GM23338 (cell line): ENCODE results near the gene MLF2. TPM values are rescaled to one million over a fixed set of nuclear protein-coding genes. Genes with fewer than 3 reads are reported as not detected.

ENCODE experiments used
- ATAC-seq: fragments of 200-7000 bp; cut with Tn5 transposase; 3 replicates; pipeline ENCODE4 v1.9.1; 2020
- DNase-seq: peaks from one replicate; pipeline ENCODE4 v3.0.0-alpha.2; 2015; ENCODE audit warnings: low spot score
- H2AFZ ChIP-seq: fragments of 200-600 bp; sonication (generic); 2 replicates; pipeline ENCODE4 v1.8.0; 2016; ENCODE audit warnings: antibody characterized with exemption, mild to moderate bottlenecking, moderate library complexity
- H3F3A ChIP-seq: fragments of 200-600 bp; sonication (generic); replicated peaks from 2 replicates; pipeline ENCODE4 v1.8.0; 2017; ENCODE audit warnings: antibody characterized with exemption, mixed run types, low read depth
- H3K27ac ChIP-seq: fragments of 200-600 bp; sonication (generic); 2 replicates; pipeline ENCODE4 v1.6.1; 2016; ENCODE audit warnings: low read depth
- H3K27me3 ChIP-seq: fragments of 200-600 bp; sonication (generic); 2 replicates; pipeline ENCODE4 v1.8.0; 2016; ENCODE audit warnings: mild to moderate bottlenecking, mixed run types, moderate library complexity; ENCODE audit not compliant: insufficient read depth
- H3K36me3 ChIP-seq: fragments of 200-600 bp; sonication (generic); 2 replicates; pipeline ENCODE4 v1.8.0; 2016; ENCODE audit warnings: mild to moderate bottlenecking; ENCODE audit not compliant: insufficient read depth
- H3K4me1 ChIP-seq: fragments of 200-600 bp; sonication (generic); 2 replicates; pipeline ENCODE4 v1.8.0; 2016; ENCODE audit warnings: mild to moderate bottlenecking, moderate library complexity; ENCODE audit not compliant: insufficient read depth
- H3K4me2 ChIP-seq: fragments of 200-600 bp; sonication (generic); 2 replicates; pipeline ENCODE4 v1.7.1; 2017; ENCODE audit warnings: mixed run types
- H3K4me3 ChIP-seq: fragments of 200-600 bp; sonication (generic); 2 replicates; pipeline ENCODE4 v1.6.1; 2016; ENCODE audit warnings: mixed run types
- H3K79me2 ChIP-seq: fragments of 200-600 bp; sonication (generic); replicated peaks from 2 replicates; pipeline ENCODE4 v1.8.0; 2017; ENCODE audit warnings: mild to moderate bottlenecking; ENCODE audit not compliant: insufficient read depth
- H3K9me2 ChIP-seq: fragments of 200-600 bp; sonication (generic); 2 replicates; pipeline ENCODE4 v1.8.0; 2017; ENCODE audit not compliant: insufficient read depth
- H4K20me1 ChIP-seq: fragments of 200-600 bp; sonication (generic); replicated peaks from 2 replicates; pipeline ENCODE4 v1.8.0; 2017; ENCODE audit warnings: mild to moderate bottlenecking; ENCODE audit not compliant: insufficient read depth
- H3K27ac Mint-ChIP-seq: 2 replicates; pipeline ENCODE4 v1.8.0; 2020; ENCODE audit warnings: inconsistent platforms, mild to moderate bottlenecking, moderate library complexity, mixed read lengths
- H3K27me3 Mint-ChIP-seq: 3 replicates; pipeline ENCODE4 v1.8.0; 2022; ENCODE audit warnings: low read depth, mild to moderate bottlenecking, moderate library complexity, mixed read lengths, inconsistent platforms; ENCODE audit not compliant: insufficient read depth, poor library complexity
- H3K36me3 Mint-ChIP-seq: 3 replicates; pipeline ENCODE4 v1.8.0; 2021; ENCODE audit warnings: low read depth, mild to moderate bottlenecking, inconsistent platforms, moderate library complexity, mixed read lengths
- H3K4me1 Mint-ChIP-seq: 3 replicates; pipeline ENCODE4 v1.8.0; 2020; ENCODE audit warnings: mild to moderate bottlenecking, inconsistent platforms, mixed read lengths
- H3K4me3 Mint-ChIP-seq: 3 replicates; pipeline ENCODE4 v1.8.0; 2021; ENCODE audit warnings: moderate library complexity, mild to moderate bottlenecking, inconsistent platforms, mixed read lengths
- H3K9me3 Mint-ChIP-seq: 3 replicates; pipeline ENCODE4 v1.8.0; 2020; ENCODE audit warnings: moderate library complexity, mild to moderate bottlenecking, inconsistent platforms, mixed read lengths
- CREB1 ChIP-seq: fragments of 250-450 bp; sonication (Bioruptor Pico); IDR thresholded peaks from 2 replicates; pipeline ENCODE4 v1.5.0; 2020; ENCODE audit warnings: low read depth, mild to moderate bottlenecking, moderate library complexity
- EZH2 ChIP-seq: fragments of 200-600 bp; sonication (generic); IDR thresholded peaks from one replicate; pipeline ENCODE4 v1.8.0; 2017; ENCODE audit warnings: antibody characterized with exemption, mild to moderate bottlenecking, low read depth; ENCODE audit not compliant: unreplicated experiment
- EZH2phosphoT487 ChIP-seq: fragments of 200-600 bp; sonication (generic); IDR thresholded peaks from one replicate; pipeline ENCODE4 v1.8.1; 2018; ENCODE audit warnings: antibody characterized with exemption; ENCODE audit not compliant: unreplicated experiment
- JUNB ChIP-seq: IDR thresholded peaks from one replicate; pipeline ENCODE4 v1.6.1; 2016; ENCODE audit warnings: antibody characterized with exemption; ENCODE audit not compliant: unreplicated experiment
- NANOG ChIP-seq: IDR thresholded peaks from 2 replicates; pipeline ENCODE4 v1.6.1; 2016; ENCODE audit warnings: antibody characterized with exemption, borderline replicate concordance
- POLR2AphosphoS5 ChIP-seq: IDR thresholded peaks from 2 replicates; pipeline ENCODE4 v1.6.1; 2016; ENCODE audit warnings: antibody characterized with exemption, low read depth
- STAT1 ChIP-seq: IDR thresholded peaks from one replicate; pipeline ENCODE4 v1.6.1; 2016; ENCODE audit warnings: antibody characterized with exemption; ENCODE audit not compliant: unreplicated experiment
- ZNF114 ChIP-seq: fragments of 250-450 bp; sonication (Bioruptor Pico); IDR thresholded peaks from 2 replicates; pipeline ENCODE4 v1.5.0; 2020; ENCODE audit warnings: mild to moderate bottlenecking, moderate library complexity
- polyA plus RNA-seq: library from polyadenylated mRNA; unstranded; fragments of >200 nt; fragmentation: Nextera tagmentation; extraction: Ambion mirVana; gene quantifications from 2 replicates; pipeline ENCODE4 v1.2.1, GENCODE V29; 2016
- total RNA-seq: library from RNA; depleted of rRNA; stranded (reverse); fragments of >200 nt; shearing (Covaris generic); gene quantifications from 2 replicates; pipeline ENCODE4 v1.2.3, GENCODE V29; 2014
- TF ChIP-seq, protein P1 (sequence below): fragments of 250-450 bp; sonication (Bioruptor Pico); IDR thresholded peaks from 2 replicates; pipeline ENCODE4 v1.5.0; 2020; ENCODE audit warnings: mild to moderate bottlenecking, moderate library complexity
- TF ChIP-seq, protein P2 (sequence below), 2 experiments: fragments of 200-600 bp in 1 of 2; sonication (generic) in 1 of 2; conservative IDR thresholded peaks; 2 replicates each; pipeline versions ENCODE4 v1.5.1 to v1.6.1; 2016 to 2017; ENCODE audit warnings: antibody characterized with exemption in 2 of 2, low read depth in 2 of 2, mild to moderate bottlenecking in 2 of 2, moderate library complexity in 1 of 2
- TF ChIP-seq, protein P3 (sequence below): IDR thresholded peaks from one replicate; pipeline ENCODE4 v1.6.1; 2018; ENCODE audit warnings: antibody characterized with exemption; ENCODE audit not compliant: unreplicated experiment

Gene MLF2
- total and polyA plus RNA-seq, 2 experiments from 2014 or later: 280 to 289 TPM

DNA sequence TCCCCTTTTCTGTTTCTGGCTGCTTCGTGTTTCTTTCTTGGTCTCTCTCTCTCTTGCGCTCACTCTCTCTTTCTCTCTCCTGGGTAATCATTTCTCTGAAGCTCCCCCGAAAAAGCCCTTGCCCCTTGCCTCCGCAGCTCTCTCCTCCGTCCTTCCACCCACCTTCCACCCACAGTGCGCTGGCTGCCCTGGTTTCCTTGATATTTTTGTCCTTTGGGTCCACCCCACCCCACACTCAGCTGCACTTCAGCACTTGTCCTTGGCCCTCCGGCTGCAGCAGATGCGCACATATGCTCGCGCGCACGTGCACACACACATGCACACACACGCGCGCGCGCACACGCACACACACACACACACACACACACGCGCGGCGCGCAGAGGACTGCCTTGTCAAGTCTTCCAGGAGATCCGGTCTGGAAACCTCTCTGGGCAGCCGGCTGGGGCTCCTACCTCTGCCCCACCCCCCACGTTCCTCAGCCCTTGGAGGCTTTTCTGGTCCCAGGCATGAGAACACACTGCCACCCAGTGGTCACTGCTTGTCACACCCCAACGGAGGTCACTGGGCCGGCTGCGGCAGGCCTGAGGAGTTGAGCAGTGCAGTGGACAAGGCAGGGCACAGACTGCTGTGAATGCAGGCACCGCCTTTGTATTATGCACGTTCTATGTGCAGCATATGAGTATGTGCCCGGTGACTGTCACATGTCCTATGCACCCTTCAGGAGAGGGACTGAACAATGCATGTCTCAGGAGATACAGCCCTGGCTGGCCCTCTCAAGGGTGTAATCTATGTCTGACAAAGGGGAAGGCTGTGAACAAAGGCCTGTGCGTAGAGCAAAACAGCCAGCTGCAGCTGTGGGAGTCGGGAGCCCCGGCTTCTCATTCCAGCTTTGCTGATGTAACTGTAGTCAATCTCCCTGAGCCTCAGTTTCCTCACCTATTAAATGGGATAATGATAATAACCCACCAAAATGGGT lies 25.9 kb upstream of the MLF2 start (continued):
- no peak for TF ChIP-seq EZH2phosphoT487

DNA sequence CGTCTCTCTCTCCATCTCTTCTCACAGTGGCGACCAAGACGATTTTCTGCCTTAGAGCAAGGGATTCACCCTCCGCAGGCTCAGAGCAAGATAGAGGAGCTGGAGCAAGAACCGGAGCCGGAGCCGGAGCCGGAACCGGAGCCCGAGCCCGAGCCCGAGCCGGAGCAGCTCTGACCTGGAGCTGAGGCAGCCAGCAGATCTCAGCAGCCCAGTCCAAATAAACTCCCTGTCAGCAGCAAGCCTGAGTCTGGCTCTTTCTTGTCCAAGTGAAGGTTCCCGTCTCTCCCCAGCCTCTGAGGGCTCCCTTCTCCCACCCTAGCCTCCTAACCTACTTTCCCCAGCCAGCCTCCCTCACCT lies 25.3 kb upstream of the MLF2 start:
- H3K27me3 Mint-ChIP-seq: peaks cover 54% of the 10 kb centered on the region
- peak; percentile 37 for ATAC-seq
- TF ChIP-seq EZH2: no peak
- TF ChIP-seq, protein P1, sequence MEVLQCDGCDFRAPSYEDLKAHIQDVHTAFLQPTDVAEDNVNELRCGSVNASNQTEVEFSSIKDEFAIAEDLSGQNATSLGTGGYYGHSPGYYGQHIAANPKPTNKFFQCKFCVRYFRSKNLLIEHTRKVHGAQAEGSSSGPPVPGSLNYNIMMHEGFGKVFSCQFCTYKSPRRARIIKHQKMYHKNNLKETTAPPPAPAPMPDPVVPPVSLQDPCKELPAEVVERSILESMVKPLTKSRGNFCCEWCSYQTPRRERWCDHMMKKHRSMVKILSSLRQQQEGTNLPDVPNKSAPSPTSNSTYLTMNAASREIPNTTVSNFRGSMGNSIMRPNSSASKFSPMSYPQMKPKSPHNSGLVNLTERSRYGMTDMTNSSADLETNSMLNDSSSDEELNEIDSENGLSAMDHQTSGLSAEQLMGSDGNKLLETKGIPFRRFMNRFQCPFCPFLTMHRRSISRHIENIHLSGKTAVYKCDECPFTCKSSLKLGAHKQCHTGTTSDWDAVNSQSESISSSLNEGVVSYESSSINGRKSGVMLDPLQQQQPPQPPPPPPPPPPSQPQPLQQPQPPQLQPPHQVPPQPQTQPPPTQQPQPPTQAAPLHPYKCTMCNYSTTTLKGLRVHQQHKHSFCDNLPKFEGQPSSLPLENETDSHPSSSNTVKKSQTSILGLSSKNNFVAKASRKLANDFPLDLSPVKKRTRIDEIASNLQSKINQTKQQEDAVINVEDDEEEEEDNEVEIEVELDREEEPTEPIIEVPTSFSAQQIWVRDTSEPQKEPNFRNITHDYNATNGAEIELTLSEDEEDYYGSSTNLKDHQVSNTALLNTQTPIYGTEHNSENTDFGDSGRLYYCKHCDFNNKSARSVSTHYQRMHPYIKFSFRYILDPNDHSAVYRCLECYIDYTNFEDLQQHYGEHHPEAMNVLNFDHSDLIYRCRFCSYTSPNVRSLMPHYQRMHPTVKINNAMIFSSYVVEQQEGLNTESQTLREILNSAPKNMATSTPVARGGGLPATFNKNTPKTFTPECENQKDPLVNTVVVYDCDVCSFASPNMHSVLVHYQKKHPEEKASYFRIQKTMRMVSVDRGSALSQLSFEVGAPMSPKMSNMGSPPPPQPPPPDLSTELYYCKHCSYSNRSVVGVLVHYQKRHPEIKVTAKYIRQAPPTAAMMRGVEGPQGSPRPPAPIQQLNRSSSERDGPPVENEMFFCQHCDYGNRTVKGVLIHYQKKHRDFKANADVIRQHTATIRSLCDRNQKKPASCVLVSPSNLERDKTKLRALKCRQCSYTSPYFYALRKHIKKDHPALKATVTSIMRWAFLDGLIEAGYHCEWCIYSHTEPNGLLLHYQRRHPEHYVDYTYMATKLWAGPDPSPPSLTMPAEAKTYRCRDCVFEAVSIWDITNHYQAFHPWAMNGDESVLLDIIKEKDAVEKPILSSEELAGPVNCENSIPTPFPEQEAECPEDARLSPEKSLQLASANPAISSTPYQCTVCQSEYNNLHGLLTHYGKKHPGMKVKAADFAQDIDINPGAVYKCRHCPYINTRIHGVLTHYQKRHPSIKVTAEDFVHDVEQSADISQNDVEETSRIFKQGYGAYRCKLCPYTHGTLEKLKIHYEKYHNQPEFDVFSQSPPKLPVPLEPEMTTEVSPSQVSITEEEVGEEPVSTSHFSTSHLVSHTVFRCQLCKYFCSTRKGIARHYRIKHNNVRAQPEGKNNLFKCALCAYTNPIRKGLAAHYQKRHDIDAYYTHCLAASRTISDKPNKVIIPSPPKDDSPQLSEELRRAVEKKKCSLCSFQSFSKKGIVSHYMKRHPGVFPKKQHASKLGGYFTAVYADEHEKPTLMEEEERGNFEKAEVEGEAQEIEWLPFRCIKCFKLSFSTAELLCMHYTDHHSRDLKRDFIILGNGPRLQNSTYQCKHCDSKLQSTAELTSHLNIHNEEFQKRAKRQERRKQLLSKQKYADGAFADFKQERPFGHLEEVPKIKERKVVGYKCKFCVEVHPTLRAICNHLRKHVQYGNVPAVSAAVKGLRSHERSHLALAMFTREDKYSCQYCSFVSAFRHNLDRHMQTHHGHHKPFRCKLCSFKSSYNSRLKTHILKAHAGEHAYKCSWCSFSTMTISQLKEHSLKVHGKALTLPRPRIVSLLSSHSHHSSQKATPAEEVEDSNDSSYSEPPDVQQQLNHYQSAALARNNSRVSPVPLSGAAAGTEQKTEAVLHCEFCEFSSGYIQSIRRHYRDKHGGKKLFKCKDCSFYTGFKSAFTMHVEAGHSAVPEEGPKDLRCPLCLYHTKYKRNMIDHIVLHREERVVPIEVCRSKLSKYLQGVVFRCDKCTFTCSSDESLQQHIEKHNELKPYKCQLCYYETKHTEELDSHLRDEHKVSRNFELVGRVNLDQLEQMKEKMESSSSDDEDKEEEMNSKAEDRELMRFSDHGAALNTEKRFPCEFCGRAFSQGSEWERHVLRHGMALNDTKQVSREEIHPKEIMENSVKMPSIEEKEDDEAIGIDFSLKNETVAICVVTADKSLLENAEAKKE (CRISPR knock-in tag): no peak
- TF ChIP-seq JUNB: no peak
- TF ChIP-seq, protein P2, sequence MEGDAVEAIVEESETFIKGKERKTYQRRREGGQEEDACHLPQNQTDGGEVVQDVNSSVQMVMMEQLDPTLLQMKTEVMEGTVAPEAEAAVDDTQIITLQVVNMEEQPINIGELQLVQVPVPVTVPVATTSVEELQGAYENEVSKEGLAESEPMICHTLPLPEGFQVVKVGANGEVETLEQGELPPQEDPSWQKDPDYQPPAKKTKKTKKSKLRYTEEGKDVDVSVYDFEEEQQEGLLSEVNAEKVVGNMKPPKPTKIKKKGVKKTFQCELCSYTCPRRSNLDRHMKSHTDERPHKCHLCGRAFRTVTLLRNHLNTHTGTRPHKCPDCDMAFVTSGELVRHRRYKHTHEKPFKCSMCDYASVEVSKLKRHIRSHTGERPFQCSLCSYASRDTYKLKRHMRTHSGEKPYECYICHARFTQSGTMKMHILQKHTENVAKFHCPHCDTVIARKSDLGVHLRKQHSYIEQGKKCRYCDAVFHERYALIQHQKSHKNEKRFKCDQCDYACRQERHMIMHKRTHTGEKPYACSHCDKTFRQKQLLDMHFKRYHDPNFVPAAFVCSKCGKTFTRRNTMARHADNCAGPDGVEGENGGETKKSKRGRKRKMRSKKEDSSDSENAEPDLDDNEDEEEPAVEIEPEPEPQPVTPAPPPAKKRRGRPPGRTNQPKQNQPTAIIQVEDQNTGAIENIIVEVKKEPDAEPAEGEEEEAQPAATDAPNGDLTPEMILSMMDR (conservative IDR thresholded peaks at IDR 0.05; ENCODE audit: low read depth in 2 of 2): no peak
- no peak for TF ChIP-seq ZNF114 (CRISPR knock-in tag)
- TF ChIP-seq CREB1 (CRISPR knock-in tag): no peak
- TF ChIP-seq NANOG: no peak
- TF ChIP-seq POLR2AphosphoS5: no peak
- TF ChIP-seq, protein P3, sequence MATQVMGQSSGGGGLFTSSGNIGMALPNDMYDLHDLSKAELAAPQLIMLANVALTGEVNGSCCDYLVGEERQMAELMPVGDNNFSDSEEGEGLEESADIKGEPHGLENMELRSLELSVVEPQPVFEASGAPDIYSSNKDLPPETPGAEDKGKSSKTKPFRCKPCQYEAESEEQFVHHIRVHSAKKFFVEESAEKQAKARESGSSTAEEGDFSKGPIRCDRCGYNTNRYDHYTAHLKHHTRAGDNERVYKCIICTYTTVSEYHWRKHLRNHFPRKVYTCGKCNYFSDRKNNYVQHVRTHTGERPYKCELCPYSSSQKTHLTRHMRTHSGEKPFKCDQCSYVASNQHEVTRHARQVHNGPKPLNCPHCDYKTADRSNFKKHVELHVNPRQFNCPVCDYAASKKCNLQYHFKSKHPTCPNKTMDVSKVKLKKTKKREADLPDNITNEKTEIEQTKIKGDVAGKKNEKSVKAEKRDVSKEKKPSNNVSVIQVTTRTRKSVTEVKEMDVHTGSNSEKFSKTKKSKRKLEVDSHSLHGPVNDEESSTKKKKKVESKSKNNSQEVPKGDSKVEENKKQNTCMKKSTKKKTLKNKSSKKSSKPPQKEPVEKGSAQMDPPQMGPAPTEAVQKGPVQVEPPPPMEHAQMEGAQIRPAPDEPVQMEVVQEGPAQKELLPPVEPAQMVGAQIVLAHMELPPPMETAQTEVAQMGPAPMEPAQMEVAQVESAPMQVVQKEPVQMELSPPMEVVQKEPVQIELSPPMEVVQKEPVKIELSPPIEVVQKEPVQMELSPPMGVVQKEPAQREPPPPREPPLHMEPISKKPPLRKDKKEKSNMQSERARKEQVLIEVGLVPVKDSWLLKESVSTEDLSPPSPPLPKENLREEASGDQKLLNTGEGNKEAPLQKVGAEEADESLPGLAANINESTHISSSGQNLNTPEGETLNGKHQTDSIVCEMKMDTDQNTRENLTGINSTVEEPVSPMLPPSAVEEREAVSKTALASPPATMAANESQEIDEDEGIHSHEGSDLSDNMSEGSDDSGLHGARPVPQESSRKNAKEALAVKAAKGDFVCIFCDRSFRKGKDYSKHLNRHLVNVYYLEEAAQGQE: no peak
- TF ChIP-seq STAT1: no peak

More for the DNA sequence above, 25.3 kb upstream of the MLF2 start:
- Mint-ChIP-seq H3K9me3 (no peaks in the 10 kb centered on the region; the same call in 2 of the 3 replicates), H3K4me1 (peaks cover 46% of the 10 kb centered on the region), H3K4me3 (peak overlapping the region; percentile 89), H3K27ac (no peak overlapping the region; the same call in 1 of the 2 replicates), H3K36me3 (peaks cover 7% of the 10 kb centered on the region; the same call in 2 of the 3 replicates)
- Histone ChIP-seq H3K79me2 (no peaks in the 10 kb centered on the region), H3K4me3 (peak overlapping the region; percentile 71), H3K9me2 (no peaks in the 10 kb centered on the region), H3K27ac (no peak overlapping the region), H3K36me3 (no peaks in the 10 kb centered on the region), H3K27me3 (peaks cover 55% of the 10 kb centered on the region), H3F3A (peaks cover 12% of the 10 kb centered on the region; the same call in 1 of the 2 replicates), H2AFZ (peak overlapping the region; percentile 99), H4K20me1 (no peaks in the 10 kb centered on the region), H3K4me1 (peaks cover 8% of the 10 kb centered on the region), H3K4me2 (peak overlapping the region; percentile 99)
- DNase-seq: peak; percentile 77
